ENCODE results near the gene INPP5B. TPM values are rescaled to one million over a fixed set of nuclear protein-coding genes. Genes with fewer than 3 reads are reported as not detected.

The INPP5B gene
- total and polyA plus RNA-seq, 9 donors, result 9.1 to 14.2 (median 9.7) TPM

GRCh38 chr1:37822906-37823815 lies 123.7 kb downstream of the INPP5B start:
- no peaks in the 10 kb centered on the region for H3K27me3 ChIP-seq (ENCODE audit: control insufficient read depth, insufficient read depth, low read length)
- 93% methylated on average over 3 of the region's 9 CpGs for WGBS (ENCODE audit: insufficient coverage)
- H3K4me3 ChIP-seq (ENCODE audit: low read length), result no peak overlapping the region
- H3K4me1 ChIP-seq (ENCODE audit: control insufficient read depth, insufficient read depth, low read length), result no peaks in the 10 kb centered on the region
- no peak for DNase-seq
- no peak overlapping the region for H3K27ac ChIP-seq (ENCODE audit: low read length)
- H3K36me3 ChIP-seq (ENCODE audit: control insufficient read depth, insufficient read depth, low read length), result peaks cover 32% of the 10 kb centered on the region
- no peaks in the 10 kb centered on the region for H3K9me3 ChIP-seq (replicated peaks; ENCODE audit: control insufficient read depth, low read depth, low read length)

DNA sequence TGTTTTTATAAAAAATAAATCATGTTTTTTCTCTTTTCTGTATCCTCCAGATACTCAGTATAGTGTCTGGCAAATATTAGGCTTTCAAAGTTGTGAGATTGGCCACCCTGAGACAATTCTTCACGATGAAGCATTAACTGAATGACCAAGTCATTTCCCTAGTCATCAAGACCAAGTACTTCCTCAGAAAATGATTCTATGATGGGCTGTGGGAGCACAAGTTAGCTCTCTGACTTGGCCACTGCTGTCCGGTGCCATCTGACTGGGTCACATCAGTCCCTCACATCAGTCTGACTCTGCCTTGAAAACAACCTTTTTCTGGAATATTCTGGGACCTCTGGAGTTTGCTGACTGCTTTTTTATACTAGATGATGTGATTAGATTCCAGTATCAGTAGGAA lies 125.4 kb downstream of the INPP5B start:
- Histone ChIP-seq H3K36me3 (ENCODE audit: control insufficient read depth, insufficient read depth, low read length) (peaks cover 41% of the 10 kb centered on the region), H3K4me1 (ENCODE audit: control insufficient read depth, insufficient read depth, low read length) (no peaks in the 10 kb centered on the region), H3K27ac (ENCODE audit: low read length) (no peak overlapping the region), H3K9me3 (replicated peaks; ENCODE audit: control insufficient read depth, low read depth, low read length) (no peaks in the 10 kb centered on the region), H3K4me3 (ENCODE audit: low read length) (no peak overlapping the region), H3K27me3 (ENCODE audit: control insufficient read depth, insufficient read depth, low read length) (no peaks in the 10 kb centered on the region)
- no peak for DNase-seq
- 83% methylated on average over 2 of the region's 2 CpGs for WGBS (ENCODE audit: insufficient coverage)

DNA sequence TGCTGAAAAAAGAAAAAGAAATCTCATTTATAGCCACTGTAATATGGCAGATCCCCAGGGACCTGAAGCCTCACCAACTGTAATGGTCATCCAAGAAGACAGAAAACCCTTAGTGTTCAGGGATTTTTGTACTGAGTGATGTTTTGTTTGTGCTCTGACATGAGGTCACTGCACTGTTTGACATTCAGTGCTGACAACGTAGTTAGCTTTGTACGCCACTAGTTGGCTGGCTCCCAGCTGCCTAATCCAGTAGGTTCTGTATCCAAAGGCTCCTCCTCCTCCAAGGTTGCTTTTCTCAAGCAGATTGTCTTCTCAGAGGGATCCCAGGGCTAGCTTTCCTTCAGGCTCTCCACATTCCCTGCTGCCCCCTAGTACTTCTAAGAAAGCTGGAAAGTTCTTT lies 129.4 kb downstream of the INPP5B start:
- no peaks in the 10 kb centered on the region for H3K27me3 ChIP-seq (ENCODE audit: control insufficient read depth, insufficient read depth, low read length)
- no peak for DNase-seq
- no peak overlapping the region for H3K4me3 ChIP-seq (ENCODE audit: low read length)
- H3K27ac ChIP-seq (ENCODE audit: low read length), result no peak overlapping the region
- WGBS (ENCODE audit: insufficient coverage), result 33% methylated on average over 2 of the region's 2 CpGs
- H3K4me1 ChIP-seq (ENCODE audit: control insufficient read depth, insufficient read depth, low read length), result no peaks in the 10 kb centered on the region
- H3K9me3 ChIP-seq (replicated peaks; ENCODE audit: control insufficient read depth, low read depth, low read length), result no peaks in the 10 kb centered on the region
- peaks cover 51% of the 10 kb centered on the region for H3K36me3 ChIP-seq (ENCODE audit: control insufficient read depth, insufficient read depth, low read length)

GRCh38 chr1:37814252-37814651 lies 132.6 kb downstream of the INPP5B start:
- DNase-seq, result peak; percentile 61
- Histone ChIP-seq H3K4me3 (ENCODE audit: low read length) (no peak overlapping the region), H3K4me1 (ENCODE audit: control insufficient read depth, insufficient read depth, low read length) (peaks cover 6% of the 10 kb centered on the region), H3K36me3 (ENCODE audit: control insufficient read depth, insufficient read depth, low read length) (peaks cover 40% of the 10 kb centered on the region), H3K27me3 (ENCODE audit: control insufficient read depth, insufficient read depth, low read length) (no peaks in the 10 kb centered on the region), H3K27ac (ENCODE audit: low read length) (peak overlapping the region; percentile 7), H3K9me3 (replicated peaks; ENCODE audit: control insufficient read depth, low read depth, low read length) (no peaks in the 10 kb centered on the region)
- WGBS (ENCODE audit: insufficient coverage), result 68% methylated on average over 7 of the region's 7 CpGs

- no CpG with 5 or more reads among the region's 2 CpGs for WGBS (ENCODE audit: insufficient coverage)
- DNase-seq, result peak; percentile 69
- Histone ChIP-seq H3K4me1 (ENCODE audit: control insufficient read depth, insufficient read depth, low read length) (peaks cover 12% of the 10 kb centered on the region), H3K36me3 (ENCODE audit: control insufficient read depth, insufficient read depth, low read length) (peaks cover 35% of the 10 kb centered on the region), H3K27ac (ENCODE audit: low read length) (peak overlapping the region; percentile 7), H3K27me3 (ENCODE audit: control insufficient read depth, insufficient read depth, low read length) (no peaks in the 10 kb centered on the region), H3K9me3 (replicated peaks; ENCODE audit: control insufficient read depth, low read depth, low read length) (no peaks in the 10 kb centered on the region), H3K4me3 (ENCODE audit: low read length) (no peak overlapping the region)
Measured at GRCh38 chr1:37813529-37814145, 133.2 kb downstream of the INPP5B start.

DNA sequence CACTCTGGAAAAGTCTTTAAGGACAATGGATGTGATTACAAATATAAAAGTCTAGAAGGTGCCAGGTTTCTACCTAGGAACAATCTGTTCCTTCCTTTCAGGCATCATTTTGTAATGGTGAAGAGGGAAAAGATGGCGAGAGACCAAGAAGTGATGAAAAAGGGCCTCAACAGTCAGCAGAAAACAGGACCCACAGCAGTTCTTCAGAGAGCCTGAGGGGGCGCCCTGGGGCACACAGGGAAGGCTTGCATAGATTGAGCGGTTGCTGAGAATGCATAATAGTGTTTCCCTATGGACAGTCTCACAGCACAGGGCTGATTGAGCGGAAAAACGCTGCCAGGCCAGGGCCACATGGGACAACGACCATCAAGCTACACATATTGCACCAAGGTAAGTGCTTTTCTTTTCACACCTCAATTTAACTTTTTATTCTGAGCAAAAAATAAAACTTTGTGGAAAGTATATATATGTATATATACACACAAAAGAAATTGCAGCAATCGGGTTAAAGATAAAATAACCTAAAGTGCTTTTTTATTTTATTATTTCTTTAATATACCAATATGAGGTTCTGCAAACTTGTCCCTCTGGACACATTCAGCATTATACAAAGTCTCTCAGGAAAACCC lies 135.7 kb downstream of the INPP5B start:
- WGBS (ENCODE audit: insufficient coverage), result 10% methylated on average over 2 of the region's 7 CpGs
- DNase-seq, result peak; percentile 83
- Histone ChIP-seq H3K27ac (ENCODE audit: low read length) (no peak overlapping the region), H3K27me3 (ENCODE audit: control insufficient read depth, insufficient read depth, low read length) (no peaks in the 10 kb centered on the region), H3K4me1 (ENCODE audit: control insufficient read depth, insufficient read depth, low read length) (peaks cover 22% of the 10 kb centered on the region), H3K4me3 (ENCODE audit: low read length) (no peak overlapping the region), H3K36me3 (ENCODE audit: control insufficient read depth, insufficient read depth, low read length) (peaks cover 28% of the 10 kb centered on the region), H3K9me3 (replicated peaks; ENCODE audit: control insufficient read depth, low read depth, low read length) (no peaks in the 10 kb centered on the region)

Other genes with a start within 250 kb of the INPP5B start
- gene EPHA10, start 181.9 kb downstream of the INPP5B start, total RNA-seq, result 0.04 TPM
- under 1 TPM in 4 of 8 donors, not detected in 4; 0.04 to 0.27 (median 0.17) TPM for gene EPHA10, start 181.9 kb downstream of the INPP5B start, polyA plus RNA-seq (ENCODE audit: insufficient read depth in 1 of 8, insufficient read length in 8 of 8, low replicate concordance in 1 of 8)
- 2.7 TPM for gene MANEAL, start 153.2 kb downstream of the INPP5B start, total RNA-seq
- 1 to 10 TPM; 2.0 to 3.7 (median 2.7) TPM for gene MANEAL, start 153.2 kb downstream of the INPP5B start, polyA plus RNA-seq (ENCODE audit: insufficient read depth in 1 of 8, insufficient read length in 8 of 8, low replicate concordance in 1 of 8)
- 45.0 TPM for gene C1orf122, start 139.3 kb downstream of the INPP5B start, total RNA-seq
- gene C1orf122, start 139.3 kb downstream of the INPP5B start, polyA plus RNA-seq (ENCODE audit: insufficient read depth in 1 of 8, insufficient read length in 8 of 8, low replicate concordance in 1 of 8), result 10 to 100 TPM; 35.9 to 50.9 (median 46.7) TPM
- gene YRDC, start 138.8 kb downstream of the INPP5B start, total RNA-seq, result 6.7 TPM
- 1 to 10 TPM; 6.3 to 9.6 (median 7.5) TPM for gene YRDC, start 138.8 kb downstream of the INPP5B start, polyA plus RNA-seq (ENCODE audit: insufficient read depth in 1 of 8, insufficient read length in 8 of 8, low replicate concordance in 1 of 8)
- 2.4 TPM for gene MTF1, start 87.5 kb downstream of the INPP5B start, total RNA-seq
- gene MTF1, start 87.5 kb downstream of the INPP5B start, polyA plus RNA-seq (ENCODE audit: insufficient read depth in 1 of 8, insufficient read length in 8 of 8, low replicate concordance in 1 of 8), result 1 to 10 TPM; 4.1 to 6.4 (median 5.3) TPM
- gene SF3A3, start 43.0 kb upstream of the INPP5B start, total RNA-seq, result 54.4 TPM
- gene SF3A3, start 43.0 kb upstream of the INPP5B start, polyA plus RNA-seq (ENCODE audit: insufficient read depth in 1 of 8, insufficient read length in 8 of 8, low replicate concordance in 1 of 8), result 10 to 100 TPM; 44.8 to 71.6 (median 57.7) TPM
- 81.6 TPM for gene FHL3, start 58.5 kb upstream of the INPP5B start, total RNA-seq
- gene FHL3, start 58.5 kb upstream of the INPP5B start, polyA plus RNA-seq (ENCODE audit: insufficient read depth in 1 of 8, insufficient read length in 8 of 8, low replicate concordance in 1 of 8), result 100 to 1,000 TPM in 7 of 8 donors, 10 to 100 TPM in 1; 91.0 to 193 (median 120) TPM
- gene UTP11, start 65.7 kb upstream of the INPP5B start, total RNA-seq, result 89.6 TPM
- 100 to 1,000 TPM in 1 of 8 donors, 10 to 100 TPM in 7; 62.1 to 103 (median 90.6) TPM for gene UTP11, start 65.7 kb upstream of the INPP5B start, polyA plus RNA-seq (ENCODE audit: insufficient read depth in 1 of 8, insufficient read length in 8 of 8, low replicate concordance in 1 of 8)
- gene POU3F1, start 99.7 kb upstream of the INPP5B start, total RNA-seq, result 0.84 TPM
- 1 to 10 TPM in 5 of 8 donors, under 1 TPM in 3; 0.68 to 1.9 (median 1.2) TPM for gene POU3F1, start 99.7 kb upstream of the INPP5B start, polyA plus RNA-seq (ENCODE audit: insufficient read depth in 1 of 8, insufficient read length in 8 of 8, low replicate concordance in 1 of 8)